Measurements from ENCODE around the gene ASPSCR1. TPM values are rescaled to one million over a fixed set of nuclear protein-coding genes. Genes with fewer than 3 reads are reported as not detected.

The ASPSCR1 gene
- total RNA-seq, 3 donors from 2014 or later, result 41.4 to 41.9 (median 41.6) TPM

GRCh38 chr17:82053130-82053529, 75.7 kb downstream of the ASPSCR1 start:
- H3K4me1 Mint-ChIP-seq (ENCODE audit: low read depth), result peaks cover 12% of the 10 kb centered on the region
- no peaks in the 10 kb centered on the region for H3K9me3 Mint-ChIP-seq
- ATAC-seq (no peak), DNase-seq (no peak)
- peaks cover 4% of the 10 kb centered on the region for H3K36me3 Mint-ChIP-seq (ENCODE audit: insufficient read depth)
- H3K4me3 Mint-ChIP-seq, result peak overlapping the region; percentile 86
- no peaks in the 10 kb centered on the region for H3K27me3 Mint-ChIP-seq (ENCODE audit: low read depth)

- ATAC-seq (no peak), DNase-seq (no peak)
- Mint-ChIP-seq H3K36me3 (ENCODE audit: insufficient read depth) (peaks cover 4% of the 10 kb centered on the region), H3K27me3 (ENCODE audit: low read depth) (no peaks in the 10 kb centered on the region), H3K4me1 (ENCODE audit: low read depth) (peaks cover 12% of the 10 kb centered on the region), H3K4me3 (peak overlapping the region; percentile 86), H3K9me3 (no peaks in the 10 kb centered on the region)
Measured at GRCh38 chr17:82053556-82054263, 76.3 kb downstream of the ASPSCR1 start.

- Mint-ChIP-seq H3K9me3 (no peaks in the 10 kb centered on the region), H3K4me1 (ENCODE audit: low read depth) (peaks cover 12% of the 10 kb centered on the region), H3K36me3 (ENCODE audit: insufficient read depth) (peaks cover 4% of the 10 kb centered on the region), H3K4me3 (peak overlapping the region; percentile 58), H3K27me3 (ENCODE audit: low read depth) (no peaks in the 10 kb centered on the region)
- ATAC-seq (no peak), DNase-seq (no peak)
Measured at GRCh38 chr17:82054351-82055022, 77.1 kb downstream of the ASPSCR1 start.

GRCh38 chr17:82055023-82055964, 77.9 kb downstream of the ASPSCR1 start:
- Mint-ChIP-seq H3K27me3 (ENCODE audit: low read depth) (no peaks in the 10 kb centered on the region), H3K4me1 (ENCODE audit: low read depth) (peaks cover 8% of the 10 kb centered on the region), H3K36me3 (ENCODE audit: insufficient read depth) (peaks cover 7% of the 10 kb centered on the region), H3K9me3 (no peaks in the 10 kb centered on the region), H3K4me3 (no peak overlapping the region)
- ATAC-seq, result no peak
- DNase-seq, result no peak

- no peak overlapping the region for H3K4me3 Mint-ChIP-seq
- DNase-seq (no peak), ATAC-seq (no peak)
- H3K27me3 Mint-ChIP-seq (ENCODE audit: low read depth), result no peaks in the 10 kb centered on the region
- peaks cover 2% of the 10 kb centered on the region for H3K4me1 Mint-ChIP-seq (ENCODE audit: low read depth)
- no peaks in the 10 kb centered on the region for H3K9me3 Mint-ChIP-seq
- peaks cover 7% of the 10 kb centered on the region for H3K36me3 Mint-ChIP-seq (ENCODE audit: insufficient read depth)
Measured at GRCh38 chr17:82055965-82056728, 78.7 kb downstream of the ASPSCR1 start.

GRCh38 chr17:82056729-82057621, 79.5 kb downstream of the ASPSCR1 start:
- DNase-seq (no peak), ATAC-seq (no peak)
- Mint-ChIP-seq H3K4me1 (ENCODE audit: low read depth) (peaks cover 2% of the 10 kb centered on the region), H3K4me3 (no peak overlapping the region), H3K36me3 (ENCODE audit: insufficient read depth) (peaks cover 7% of the 10 kb centered on the region), H3K9me3 (no peaks in the 10 kb centered on the region), H3K27me3 (ENCODE audit: low read depth) (no peaks in the 10 kb centered on the region)

- no peak overlapping the region for H3K4me3 Mint-ChIP-seq
- DNase-seq, result no peak
- H3K4me1 Mint-ChIP-seq (ENCODE audit: low read depth), result peaks cover 2% of the 10 kb centered on the region
- no peaks in the 10 kb centered on the region for H3K9me3 Mint-ChIP-seq
- peaks cover 7% of the 10 kb centered on the region for H3K36me3 Mint-ChIP-seq (ENCODE audit: insufficient read depth)
- H3K27me3 Mint-ChIP-seq (ENCODE audit: low read depth), result no peaks in the 10 kb centered on the region
- no peak for ATAC-seq
Measured at GRCh38 chr17:82058230-82058854, 80.9 kb downstream of the ASPSCR1 start.

- no peak for DNase-seq
- Mint-ChIP-seq H3K4me3 (no peak overlapping the region), H3K36me3 (ENCODE audit: insufficient read depth) (peaks cover 7% of the 10 kb centered on the region), H3K9me3 (no peaks in the 10 kb centered on the region), H3K4me1 (ENCODE audit: low read depth) (no peaks in the 10 kb centered on the region), H3K27me3 (ENCODE audit: low read depth) (no peaks in the 10 kb centered on the region)
- ATAC-seq, result no peak
Measured at GRCh38 chr17:82058855-82059249, 81.4 kb downstream of the ASPSCR1 start.

GRCh38 chr17:82059272-82060000, 82.0 kb downstream of the ASPSCR1 start:
- DNase-seq (no peak), ATAC-seq (no peak)
- Mint-ChIP-seq H3K36me3 (ENCODE audit: insufficient read depth) (peaks cover 7% of the 10 kb centered on the region), H3K9me3 (no peaks in the 10 kb centered on the region), H3K27me3 (ENCODE audit: low read depth) (no peaks in the 10 kb centered on the region), H3K4me1 (ENCODE audit: low read depth) (peaks cover 5% of the 10 kb centered on the region), H3K4me3 (no peak overlapping the region)

DNA sequence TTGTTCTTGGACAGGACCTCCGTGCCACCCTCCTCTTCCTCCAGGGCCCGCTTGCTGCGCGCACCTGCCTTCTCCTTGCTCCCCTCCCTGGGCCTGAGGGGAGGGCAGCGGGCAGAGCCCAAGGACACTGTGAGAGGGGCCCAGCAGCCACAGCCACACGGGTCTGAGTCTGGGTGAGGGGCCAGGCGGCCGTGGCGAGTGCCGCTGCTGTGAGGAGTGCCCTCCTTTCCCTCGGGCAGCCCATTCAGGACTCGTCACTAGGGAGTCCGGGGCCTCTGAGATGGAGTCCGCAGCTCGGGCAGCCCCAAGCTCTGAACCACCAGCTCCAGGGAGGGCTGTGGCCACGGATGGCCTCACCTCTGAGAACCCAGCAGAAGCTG, 82.6 kb downstream of the ASPSCR1 start:
- Mint-ChIP-seq H3K36me3 (ENCODE audit: insufficient read depth) (peaks cover 7% of the 10 kb centered on the region), H3K4me3 (no peak overlapping the region)

GRCh38 chr17:82060614-82061013, 83.2 kb downstream of the ASPSCR1 start:
- ATAC-seq, result no peak
- Mint-ChIP-seq H3K9me3 (no peaks in the 10 kb centered on the region), H3K4me1 (ENCODE audit: low read depth) (peaks cover 7% of the 10 kb centered on the region), H3K27me3 (ENCODE audit: low read depth) (no peaks in the 10 kb centered on the region), H3K4me3 (no peak overlapping the region), H3K36me3 (ENCODE audit: insufficient read depth) (peaks cover 7% of the 10 kb centered on the region)
- no peak for DNase-seq

More for the DNA sequence above, 82.6 kb downstream of the ASPSCR1 start:
- Mint-ChIP-seq H3K4me1 (ENCODE audit: low read depth) (peaks cover 7% of the 10 kb centered on the region), H3K9me3 (no peaks in the 10 kb centered on the region), H3K27me3 (ENCODE audit: low read depth) (no peaks in the 10 kb centered on the region)
- no peak for ATAC-seq
- DNase-seq, result no peak

Measured in activated T-cell treated with anti-CD3 and anti-CD28 coated beads, Interleukin-2, amount 50 U/mL, for 4 hours (primary cell).